ENCODE data around the gene LIPC.

The LIPC gene

GRCh38 chr15:58467722-58468423 is 36.1 kb downstream of the LIPC start:
- no peak for DNase-seq (ENCODE audit: low read depth)
- no peak overlapping the region for H3K4me3 ChIP-seq (ENCODE audit: low read depth, low read length)

DNA sequence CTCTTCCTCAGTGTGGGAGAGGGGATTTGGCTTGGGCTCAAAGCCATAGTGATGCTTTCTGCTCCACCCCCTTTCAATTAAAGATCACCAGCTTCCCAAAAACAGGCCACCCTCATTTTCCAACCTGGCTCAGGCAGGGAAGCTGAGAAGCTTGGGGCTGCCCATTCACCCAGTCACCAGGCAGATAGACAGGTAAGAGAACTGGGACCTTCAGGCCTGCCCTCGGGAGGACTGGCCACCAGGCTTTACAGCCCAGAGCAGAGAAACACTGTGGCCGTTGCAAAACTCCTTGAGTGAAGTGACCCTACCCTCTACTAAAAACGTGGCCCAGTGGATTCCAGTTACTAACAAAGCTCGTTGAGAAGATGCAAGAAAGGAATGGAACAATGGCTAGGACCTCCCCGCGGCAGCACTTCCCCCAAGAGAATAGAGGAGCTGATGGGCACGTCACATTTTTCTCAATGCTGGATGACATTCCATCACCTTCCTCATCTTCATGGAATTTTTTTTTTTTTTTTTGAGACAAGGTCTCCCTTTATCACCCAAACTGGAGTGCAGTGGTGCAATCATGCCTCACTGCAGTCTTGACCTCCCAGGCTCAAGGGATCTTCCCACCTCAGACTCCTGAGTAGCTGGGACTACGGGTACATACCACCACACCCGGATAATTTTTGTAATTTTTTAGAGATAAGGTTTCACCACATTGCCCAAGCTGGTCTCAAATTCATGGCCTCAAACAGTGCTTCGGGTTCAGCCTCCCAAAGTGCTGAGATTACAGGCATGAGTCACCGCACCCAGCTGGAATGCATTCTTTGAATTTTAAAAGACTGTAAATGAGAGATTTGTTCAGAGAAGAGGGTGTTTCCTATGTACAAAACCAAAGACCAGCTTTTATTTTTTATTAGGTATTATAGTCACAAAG is 37.9 kb downstream of the LIPC start:
- no peak for DNase-seq (ENCODE audit: low read depth)
- no peak overlapping the region for H3K4me3 ChIP-seq (ENCODE audit: low read depth, low read length)

GRCh38 chr15:58471348-58471747 is 39.6 kb downstream of the LIPC start:
- no peak overlapping the region for H3K4me3 ChIP-seq (ENCODE audit: low read depth, low read length)
- DNase-seq (ENCODE audit: low read depth) = no peak

- no peak for DNase-seq (ENCODE audit: low read depth)
- no peak overlapping the region for H3K4me3 ChIP-seq (ENCODE audit: low read depth, low read length)
Observed at GRCh38 chr15:58472221-58472620, 40.4 kb downstream of the LIPC start.

- no peak for DNase-seq (ENCODE audit: low read depth)
- no peak overlapping the region for H3K4me3 ChIP-seq (ENCODE audit: low read depth, low read length)
Observed at GRCh38 chr15:58472821-58473581, 41.2 kb downstream of the LIPC start.

DNA sequence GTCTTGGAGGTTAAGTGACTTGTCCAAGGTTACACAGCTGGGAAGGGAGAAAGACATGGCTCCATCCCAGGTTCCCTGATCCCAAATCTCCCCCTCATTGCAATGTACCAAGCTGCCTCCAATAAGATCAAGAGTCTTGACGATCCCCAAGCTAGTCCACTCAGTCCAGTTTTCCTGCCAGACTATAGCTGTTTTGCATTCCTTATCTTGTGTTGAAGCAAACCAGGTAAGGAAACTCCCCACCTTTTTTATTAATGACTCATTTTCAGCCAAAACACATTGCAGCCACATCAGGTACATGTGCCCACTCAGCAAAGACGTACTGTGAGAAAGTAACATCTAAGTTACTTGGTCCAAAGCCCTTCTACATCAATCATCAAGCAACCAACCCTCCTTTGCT is 41.9 kb downstream of the LIPC start:
- DNase-seq (ENCODE audit: low read depth) = no peak
- no peak overlapping the region for H3K4me3 ChIP-seq (ENCODE audit: low read depth, low read length)

DNA sequence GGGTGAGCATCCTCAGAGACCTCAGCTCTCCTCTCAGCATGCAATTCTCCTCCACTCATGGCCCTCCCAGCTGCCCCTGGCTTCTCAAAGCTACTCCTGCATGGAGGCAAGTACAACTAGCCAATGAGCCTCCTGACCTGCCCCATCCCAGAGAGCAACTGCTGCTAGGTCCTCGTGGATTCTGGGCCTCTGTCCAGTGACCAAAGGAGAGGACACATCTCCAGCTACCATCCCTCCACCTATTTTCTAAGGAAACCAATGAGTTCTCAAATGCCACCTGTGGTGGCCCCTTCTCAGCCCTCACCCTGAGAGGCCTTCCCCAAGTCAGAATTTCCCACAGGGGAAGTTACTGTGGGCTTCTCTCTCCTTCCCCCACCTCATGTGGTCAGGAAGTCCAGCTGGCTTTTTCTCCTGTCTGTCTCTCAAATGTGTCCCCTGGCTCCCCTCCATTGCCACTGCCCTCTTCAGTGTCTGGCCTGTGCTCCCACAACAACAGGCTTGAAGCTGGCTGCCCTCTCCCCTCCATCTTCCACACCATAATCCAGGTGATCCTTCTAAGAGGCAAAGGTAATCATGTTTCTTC is 43.0 kb downstream of the LIPC start:
- no peak overlapping the region for H3K4me3 ChIP-seq (ENCODE audit: low read depth, low read length)
- DNase-seq (ENCODE audit: low read depth) = no peak

- no peak overlapping the region for H3K4me3 ChIP-seq (ENCODE audit: low read depth, low read length)
- no peak for DNase-seq (ENCODE audit: low read depth)
Observed at GRCh38 chr15:58475573-58476524, 44.1 kb downstream of the LIPC start.

GRCh38 chr15:58476525-58477162 is 44.9 kb downstream of the LIPC start:
- DNase-seq (ENCODE audit: low read depth) = no peak
- H3K4me3 ChIP-seq (ENCODE audit: low read depth, low read length) = no peak overlapping the region

GRCh38 chr15:58477170-58477569 is 45.4 kb downstream of the LIPC start:
- DNase-seq (ENCODE audit: low read depth) = no peak
- no peak overlapping the region for H3K4me3 ChIP-seq (ENCODE audit: low read depth, low read length)

DNA sequence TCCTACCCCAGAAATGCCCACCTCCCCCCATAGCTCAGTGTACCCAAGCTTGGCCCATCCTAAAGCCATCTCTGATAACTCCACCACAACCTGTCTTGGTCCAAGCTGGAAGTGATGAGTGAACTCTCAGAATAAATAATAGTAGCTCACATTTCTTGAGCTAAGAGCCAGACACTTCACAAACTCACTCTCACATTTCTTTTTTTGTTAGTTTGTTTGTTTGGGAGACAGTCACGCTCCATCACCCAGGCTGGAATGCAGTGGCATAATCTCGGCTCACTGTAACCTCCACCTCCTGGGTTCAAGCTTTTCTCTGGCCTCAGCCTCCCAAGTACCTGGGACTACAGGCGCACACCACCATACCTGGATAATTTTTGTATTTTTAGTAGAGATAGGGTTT is 46.2 kb downstream of the LIPC start:
- no peak for DNase-seq (ENCODE audit: low read depth)
- no peak overlapping the region for H3K4me3 ChIP-seq (ENCODE audit: low read depth, low read length)

DNA sequence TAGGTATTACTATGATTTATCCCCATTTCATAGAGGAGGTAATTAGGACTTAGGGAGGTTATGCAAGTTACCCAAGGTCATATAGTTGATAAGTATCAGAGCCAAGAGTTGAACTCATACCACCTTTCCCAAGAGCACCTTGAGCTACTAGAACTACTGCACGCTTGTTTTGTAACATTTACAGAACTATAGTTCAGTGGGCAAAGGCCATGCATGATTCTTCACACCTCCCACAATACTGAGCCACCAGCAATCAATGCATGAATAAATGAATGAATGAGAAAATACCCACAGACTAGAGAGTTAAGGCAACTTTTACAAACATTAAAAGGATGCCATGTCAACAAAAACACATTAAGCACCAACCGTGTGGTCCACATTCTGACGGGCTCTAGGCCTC is 46.8 kb downstream of the LIPC start:
- no peak overlapping the region for H3K4me3 ChIP-seq (ENCODE audit: low read depth, low read length)
- DNase-seq (ENCODE audit: low read depth) = no peak

DNA sequence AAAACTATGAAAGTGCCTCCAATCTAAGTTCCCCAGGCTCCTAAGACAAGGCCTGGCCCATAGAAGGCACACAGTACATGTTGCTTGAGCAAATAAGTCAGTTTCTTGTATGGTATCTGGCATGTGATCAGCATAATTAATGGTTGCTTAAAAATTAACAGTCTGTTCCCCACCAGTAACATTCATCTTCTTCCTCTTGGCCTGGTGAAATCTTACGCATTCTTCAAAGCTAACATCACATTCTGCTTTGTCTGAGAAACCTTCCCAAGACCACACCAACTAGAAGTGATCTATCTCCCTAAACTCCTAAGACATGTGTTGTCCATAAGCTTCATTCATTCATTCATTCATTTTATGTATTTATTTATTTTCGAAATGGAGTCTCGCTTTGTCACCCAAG is 48.1 kb downstream of the LIPC start:
- no peak for DNase-seq (ENCODE audit: low read depth)
- H3K4me3 ChIP-seq (ENCODE audit: low read depth, low read length) = no peak overlapping the region

DNA sequence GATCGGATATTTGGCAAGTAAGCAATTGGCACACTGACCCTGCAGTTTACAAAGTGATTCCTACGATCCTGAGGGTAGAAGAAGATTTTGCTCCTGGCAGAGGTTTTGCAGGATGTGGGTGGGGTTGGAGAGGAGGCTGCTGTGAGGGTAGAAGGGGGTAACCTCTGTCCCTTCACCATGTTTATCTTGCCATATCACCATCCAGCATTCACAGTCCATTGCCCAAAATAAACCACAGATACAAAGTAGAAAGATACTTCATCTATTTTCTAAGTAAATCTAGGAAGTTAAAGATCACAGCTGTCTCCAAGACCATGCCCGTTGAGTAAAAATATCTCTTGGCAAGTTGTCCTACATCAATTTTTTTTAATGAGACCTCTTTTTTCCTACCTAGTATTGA is 51.6 kb downstream of the LIPC start:
- DNase-seq (ENCODE audit: low read depth) = no peak
- no peak overlapping the region for H3K4me3 ChIP-seq (ENCODE audit: low read depth, low read length)

DNA sequence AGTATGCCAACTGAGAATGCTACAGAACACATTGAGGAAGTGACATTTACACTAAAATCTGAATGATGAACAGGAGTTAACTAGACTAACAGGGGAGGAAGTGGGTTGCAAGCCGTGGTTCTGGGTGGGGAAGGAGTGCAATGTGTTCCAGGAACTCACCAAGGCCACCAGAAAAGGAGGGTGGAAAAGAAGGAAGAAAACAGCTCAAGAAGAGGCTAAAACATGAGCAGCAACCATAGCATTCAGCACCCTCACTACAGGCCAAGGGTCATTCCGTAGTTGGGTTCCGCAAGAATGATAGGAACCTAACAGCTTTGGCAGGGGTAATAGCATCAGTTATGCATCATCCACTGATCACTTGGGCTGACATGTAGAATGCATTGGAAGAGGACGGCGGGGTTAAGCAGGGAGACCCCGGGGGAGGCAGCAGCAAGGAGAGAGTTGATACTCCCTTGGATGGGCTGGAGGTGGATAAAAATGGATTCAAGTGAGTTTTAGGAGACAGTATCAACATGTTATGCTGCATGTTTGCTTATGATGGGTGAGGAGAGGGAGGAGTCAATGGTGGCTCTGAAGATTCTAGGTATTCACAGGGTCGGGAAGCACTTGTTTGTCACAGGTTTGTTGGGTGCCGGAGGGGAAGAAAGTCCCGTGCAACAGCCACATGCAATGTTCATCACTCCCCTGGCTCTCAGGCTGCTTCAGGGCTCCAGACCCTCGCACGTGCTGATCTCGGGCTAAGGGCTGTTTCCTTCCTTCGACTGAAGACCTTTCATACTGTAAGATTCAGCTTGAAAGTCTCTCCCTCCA is 53.2 kb downstream of the LIPC start:
- no peak overlapping the region for H3K4me3 ChIP-seq (ENCODE audit: low read depth, low read length)
- no peak for DNase-seq (ENCODE audit: low read depth)

DNA sequence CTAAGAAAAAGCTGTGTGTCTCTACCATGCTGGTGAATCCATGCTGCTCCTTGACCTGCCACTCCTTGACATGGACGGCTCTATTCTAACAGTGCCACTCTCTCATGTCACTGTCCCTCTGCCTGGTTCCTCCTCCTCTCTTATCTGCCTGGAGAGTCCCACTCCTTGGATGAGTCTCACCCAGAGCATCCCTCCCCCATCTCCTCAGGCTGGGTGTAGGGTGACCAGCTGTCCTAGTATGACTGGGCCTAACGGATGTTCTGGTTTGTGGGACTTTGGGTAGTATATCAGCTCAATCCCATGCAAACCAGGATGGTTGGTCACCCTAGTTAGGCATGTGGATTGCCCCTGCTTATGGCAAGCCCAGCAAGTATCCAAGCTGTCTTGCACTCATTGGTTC is 54.3 kb downstream of the LIPC start:
- no peak overlapping the region for H3K4me3 ChIP-seq (ENCODE audit: low read depth, low read length)
- no peak for DNase-seq (ENCODE audit: low read depth)

DNA sequence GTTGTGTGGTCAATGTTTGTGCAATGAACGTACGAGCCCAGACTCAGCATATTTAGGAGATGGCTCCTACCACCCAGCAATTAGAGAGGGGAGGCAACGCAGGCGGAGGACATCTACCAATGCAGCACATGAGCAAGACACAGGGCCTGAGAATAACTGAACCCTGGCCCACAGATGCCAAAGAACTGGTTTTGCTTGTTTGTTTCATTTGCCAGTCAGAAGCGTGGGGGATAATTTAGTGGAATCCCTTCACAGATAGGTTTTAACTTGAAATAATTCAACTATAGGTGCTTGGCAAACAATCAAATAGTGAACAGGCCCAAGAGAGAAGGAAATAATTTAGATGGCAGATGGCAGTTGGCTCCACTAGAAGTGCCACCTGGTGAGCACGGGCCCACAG is 54.8 kb downstream of the LIPC start:
- DNase-seq (ENCODE audit: low read depth) = no peak
- no peak overlapping the region for H3K4me3 ChIP-seq (ENCODE audit: low read depth, low read length)

Measured in skeletal muscle cell (primary cell).